SIG-M5 (cell line): ENCODE data around the gene HSPH1.

Experiments used
- DNase-seq: peaks from one replicate; lab custom pipeline; 2025; lab: John Stamatoyannopoulos, UW

HSPH1 gene

GRCh38 chr13:31096654-31097302 lies 64.9 kb downstream of the HSPH1 start:
- DNase-seq, result no peak

DNA sequence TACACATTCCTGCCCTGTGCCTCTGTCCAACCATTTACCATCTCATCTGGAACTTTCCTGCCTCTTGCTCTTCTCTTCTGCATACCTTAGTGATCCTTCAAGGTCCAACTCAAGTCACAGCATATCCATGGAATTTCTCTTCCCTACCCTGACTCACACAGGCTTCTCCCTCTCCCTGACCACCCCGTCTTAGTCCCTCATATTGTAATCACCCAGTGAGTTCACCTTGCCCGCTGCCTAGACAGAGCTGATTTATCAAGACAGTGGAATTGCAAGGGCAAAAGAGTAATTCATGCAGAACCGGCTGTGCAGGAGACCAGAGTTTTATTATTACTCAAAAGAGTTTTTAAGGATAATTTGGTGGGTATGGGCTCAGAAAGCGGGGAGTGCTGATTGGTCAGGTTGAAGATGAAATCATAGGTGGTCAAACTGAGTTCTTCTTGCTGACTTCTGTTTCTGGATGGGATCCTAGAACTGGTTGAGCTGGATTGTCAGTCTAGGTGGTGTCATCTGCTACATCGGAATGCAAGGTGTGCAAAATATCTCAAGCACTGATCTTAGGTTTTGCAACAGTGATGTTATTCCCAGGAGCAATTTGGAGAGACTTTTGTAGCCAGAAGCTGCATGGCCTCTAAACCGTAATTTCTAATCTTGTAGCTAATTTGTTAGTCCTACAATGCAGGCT lies 67.2 kb downstream of the HSPH1 start:
- DNase-seq, result no peak

DNA sequence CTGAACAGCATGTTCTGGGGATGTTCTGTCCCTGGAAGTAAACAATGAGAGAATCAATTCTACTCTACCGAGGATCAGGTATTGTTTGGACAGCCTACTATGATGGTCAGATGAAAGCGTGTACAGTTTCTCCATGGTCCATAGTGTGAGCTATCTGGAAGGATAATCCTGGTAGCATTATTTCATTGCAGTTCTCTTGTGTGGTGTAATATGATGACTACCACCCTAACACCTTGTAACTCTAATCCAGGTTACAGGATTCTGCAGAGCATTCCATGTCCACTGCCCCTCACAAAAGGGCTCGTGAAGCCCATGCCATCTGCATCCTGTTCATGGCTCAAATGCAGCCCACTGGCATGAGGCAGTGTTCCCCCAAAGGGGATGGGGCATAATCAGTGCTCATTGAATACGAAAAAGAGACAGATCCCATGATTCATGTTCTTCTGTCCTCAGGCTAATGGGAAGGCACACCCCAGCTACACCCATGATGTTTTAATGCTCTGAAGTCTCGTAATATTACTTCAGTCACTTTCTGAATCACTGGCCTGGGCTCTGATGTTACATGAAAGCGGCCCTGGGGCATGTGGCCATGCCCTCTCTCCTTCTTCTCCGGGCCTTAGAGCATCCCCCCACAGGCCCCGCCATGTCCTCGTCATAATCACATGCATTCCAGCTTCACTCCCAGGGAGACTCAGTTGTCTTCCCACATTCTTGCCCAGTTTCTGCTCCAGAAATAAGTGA lies 68.4 kb downstream of the HSPH1 start:
- no peak for DNase-seq

DNA sequence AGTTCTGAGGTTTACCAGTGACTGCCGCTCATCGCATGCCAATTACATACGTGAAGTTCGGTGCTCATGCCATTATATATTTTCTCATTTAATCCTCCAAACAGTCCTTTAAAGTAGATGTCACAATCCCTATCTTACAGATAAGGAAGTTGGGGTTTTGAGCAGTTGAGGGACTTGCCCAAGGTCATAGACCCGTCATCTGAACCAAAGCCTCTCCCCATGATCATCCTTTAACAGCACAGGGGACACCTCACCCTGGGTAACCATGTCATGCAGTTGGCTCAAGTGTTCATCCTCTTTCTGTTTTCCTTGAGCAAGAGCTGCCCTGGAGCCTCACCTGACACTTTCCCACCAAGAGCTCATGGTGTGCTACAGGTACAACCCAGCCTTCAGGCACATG lies 69.1 kb downstream of the HSPH1 start:
- DNase-seq, result no peak

GRCh38 chr13:31090961-31091624 lies 70.6 kb downstream of the HSPH1 start:
- no peak for DNase-seq

GRCh38 chr13:31090096-31090495 lies 71.6 kb downstream of the HSPH1 start:
- DNase-seq, result no peak

- no peak for DNase-seq
These were observed 72.1 kb downstream of the HSPH1 start for GRCh38 chr13:31089649-31090048.

DNA sequence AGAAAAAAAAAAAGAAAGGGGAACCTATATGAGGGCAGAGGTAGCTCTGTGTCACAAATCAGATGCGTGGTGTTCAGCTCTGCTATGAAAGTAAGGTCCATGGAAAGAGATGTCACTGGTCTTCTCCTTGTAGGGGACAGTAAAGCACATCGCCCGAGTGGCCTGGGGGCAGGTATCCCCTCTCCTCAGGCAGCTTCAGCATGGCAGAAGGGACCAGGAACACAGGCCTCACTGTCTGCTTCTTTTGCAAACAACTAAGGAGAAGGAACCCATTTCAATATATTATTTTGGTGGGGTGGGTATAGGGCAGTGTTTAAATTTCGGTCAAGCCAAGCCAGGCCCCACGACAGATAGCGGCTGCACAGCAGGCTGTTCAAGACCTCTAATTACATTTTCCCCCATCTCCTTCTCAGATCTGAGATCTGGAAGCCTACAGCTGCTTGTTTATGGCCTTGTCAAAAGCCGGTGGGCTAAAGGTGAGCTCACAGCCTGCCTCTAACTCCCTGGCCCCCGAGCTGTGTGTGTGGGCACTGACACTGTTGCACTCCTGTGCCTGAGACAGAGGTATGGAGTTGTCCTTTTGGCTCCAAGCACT lies 72.8 kb downstream of the HSPH1 start:
- no peak for DNase-seq
